HG03108 (cell line): ENCODE results near the gene KLHL17.
"Not testable (repeated sequence)": the region's sequence is repeated elsewhere in the genome, so short reads cannot be mapped to it uniquely, and the experiment has no call there.

Experiments used
- ATAC-seq: cut with Tn5 transposase; IDR thresholded peaks from one replicate; pipeline ENCODE4 v1.9.1; 2021; ENCODE audit warnings: moderate library complexity; ENCODE audit not compliant: unreplicated experiment

Gene KLHL17

GRCh38 chr1:997713-997992 is 37.3 kb downstream of the KLHL17 start:
- no peak for ATAC-seq

GRCh38 chr1:997993-998744 is 37.8 kb downstream of the KLHL17 start:
- no peak for ATAC-seq

- ATAC-seq: no peak
These were observed 38.3 kb downstream of the KLHL17 start for GRCh38 chr1:998745-998994.

- no peak for ATAC-seq
These were observed 38.8 kb downstream of the KLHL17 start for GRCh38 chr1:998995-999724.

- peak; percentile 45 for ATAC-seq
These were observed 39.5 kb downstream of the KLHL17 start, which contains the start of gene HES4 for GRCh38 chr1:999725-1000356. TSS of gene HES4 (minus strand) at chr1:1000097. CDS start at chr1:999973, 124 bp downstream.

- ATAC-seq: peak; percentile 8
These were observed 40.1 kb downstream of the KLHL17 start for GRCh38 chr1:1000357-1001056.

GRCh38 chr1:1001057-1001783 is 40.8 kb downstream of the KLHL17 start:
- no peak for ATAC-seq

- no peak for ATAC-seq
These were observed 43.4 kb downstream of the KLHL17 start for GRCh38 chr1:1003618-1004419.

- ATAC-seq: no peak
These were observed 44.0 kb downstream of the KLHL17 start for GRCh38 chr1:1004420-1004779.

- ATAC-seq: no peak
These were observed 44.7 kb downstream of the KLHL17 start for GRCh38 chr1:1004780-1005697.

- ATAC-seq: no peak
These were observed 45.5 kb downstream of the KLHL17 start for GRCh38 chr1:1005774-1006304.

- no peak for ATAC-seq
These were observed 46.1 kb downstream of the KLHL17 start for GRCh38 chr1:1006305-1007159.

GRCh38 chr1:1010131-1010530 is 49.7 kb downstream of the KLHL17 start:
- not testable (repeated sequence) for ATAC-seq

- no peak for ATAC-seq
These were observed 51.1 kb downstream of the KLHL17 start for GRCh38 chr1:1011396-1011949.

- ATAC-seq: not testable (repeated sequence)
These were observed 52.3 kb downstream of the KLHL17 start for GRCh38 chr1:1012736-1013104.

- peak; percentile 72 for ATAC-seq
These were observed 52.9 kb downstream of the KLHL17 start, which contains the start of gene ISG15 for GRCh38 chr1:1013105-1013921. TSS of gene ISG15 (plus strand) at chr1:1013497. CDS start at chr1:1013574, 77 bp downstream.
